Kidney epithelial cell (primary cell): ENCODE results near the gene MRPS30. TPM values are rescaled to one million over a fixed set of nuclear protein-coding genes. Genes with fewer than 3 reads are reported as not detected.

ENCODE experiments used
- DNase-seq: peaks from one replicate; pipeline ENCODE4 v3.0.0-alpha.2; 2010; ENCODE audit warnings: low read depth
- H3K27me3 ChIP-seq: 2 replicates; pipeline ENCODE4 v1.6.0; 2011; ENCODE audit warnings: low read length; ENCODE audit not compliant: control insufficient read depth, insufficient read depth
- H3K36me3 ChIP-seq: 2 replicates; pipeline ENCODE4 v1.5.1; 2011; ENCODE audit warnings: low read length; ENCODE audit not compliant: control insufficient read depth, insufficient read depth
- H3K4me3 ChIP-seq: 2 replicates; pipeline ENCODE4 v1.5.1; 2011; ENCODE audit warnings: low read depth, mild to moderate bottlenecking, control low read depth, low read length
- total RNA-seq: library from RNA; depleted of rRNA; stranded (reverse); fragments of >200 nt; gene quantifications from 2 replicates; pipeline ENCODE4 v1.2.3, GENCODE V29; 2015
- TF ChIP-seq, protein P1 (sequence below): IDR thresholded peaks from 2 replicates; pipeline ENCODE4 v1.5.1; 2011; ENCODE audit warnings: mild to moderate bottlenecking, moderate library complexity, low read length, control low read depth, inconsistent platforms; ENCODE audit not compliant: insufficient read depth, poor library complexity, severe bottlenecking

MRPS30 gene
- total RNA-seq, 1 donor from 2014 or later = 131 TPM

DNA sequence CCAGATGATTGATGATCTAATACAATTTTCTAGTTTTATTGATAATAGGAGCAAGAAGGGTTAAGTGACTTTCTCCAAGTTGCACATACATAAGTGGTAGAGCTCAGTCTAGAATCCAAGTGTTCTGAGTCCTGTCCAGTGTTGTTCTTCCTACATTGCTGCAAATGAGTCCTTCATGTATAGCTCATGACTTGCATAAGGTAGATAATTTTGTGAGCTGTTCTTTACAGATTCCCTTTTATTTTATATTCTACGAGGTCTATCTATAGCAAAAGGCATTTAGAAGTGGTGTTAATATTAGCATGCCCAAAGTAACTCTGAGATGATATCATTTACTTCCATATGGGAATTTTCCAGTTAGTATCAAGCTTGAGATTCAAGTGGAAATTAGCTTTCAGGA, 20.0 kb downstream of the MRPS30 start:
- Histone ChIP-seq H3K4me3 (no peak overlapping the region), H3K27me3 (no peaks in the 10 kb centered on the region), H3K36me3 (no peaks in the 10 kb centered on the region)
- no peak for DNase-seq
- TF ChIP-seq, protein P1, sequence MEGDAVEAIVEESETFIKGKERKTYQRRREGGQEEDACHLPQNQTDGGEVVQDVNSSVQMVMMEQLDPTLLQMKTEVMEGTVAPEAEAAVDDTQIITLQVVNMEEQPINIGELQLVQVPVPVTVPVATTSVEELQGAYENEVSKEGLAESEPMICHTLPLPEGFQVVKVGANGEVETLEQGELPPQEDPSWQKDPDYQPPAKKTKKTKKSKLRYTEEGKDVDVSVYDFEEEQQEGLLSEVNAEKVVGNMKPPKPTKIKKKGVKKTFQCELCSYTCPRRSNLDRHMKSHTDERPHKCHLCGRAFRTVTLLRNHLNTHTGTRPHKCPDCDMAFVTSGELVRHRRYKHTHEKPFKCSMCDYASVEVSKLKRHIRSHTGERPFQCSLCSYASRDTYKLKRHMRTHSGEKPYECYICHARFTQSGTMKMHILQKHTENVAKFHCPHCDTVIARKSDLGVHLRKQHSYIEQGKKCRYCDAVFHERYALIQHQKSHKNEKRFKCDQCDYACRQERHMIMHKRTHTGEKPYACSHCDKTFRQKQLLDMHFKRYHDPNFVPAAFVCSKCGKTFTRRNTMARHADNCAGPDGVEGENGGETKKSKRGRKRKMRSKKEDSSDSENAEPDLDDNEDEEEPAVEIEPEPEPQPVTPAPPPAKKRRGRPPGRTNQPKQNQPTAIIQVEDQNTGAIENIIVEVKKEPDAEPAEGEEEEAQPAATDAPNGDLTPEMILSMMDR = no peak

DNA sequence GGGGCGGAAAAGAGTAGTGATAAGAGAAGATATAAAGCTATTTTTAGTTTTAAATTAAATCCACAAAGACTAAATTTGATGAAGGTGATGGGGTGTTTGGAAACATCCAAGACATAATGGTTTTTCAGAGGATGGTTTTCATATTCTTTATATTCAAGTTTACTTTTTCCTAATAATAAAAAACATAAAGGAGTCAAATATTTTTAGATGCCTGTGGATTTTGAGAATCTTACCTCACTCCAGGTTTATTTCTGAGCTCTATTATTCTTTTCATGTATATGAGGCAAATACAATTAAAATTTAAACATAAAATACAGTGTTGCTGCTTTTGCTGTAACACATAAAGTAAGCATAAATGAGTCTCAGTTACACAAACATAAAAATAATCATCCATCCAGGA, 22.2 kb downstream of the MRPS30 start:
- Histone ChIP-seq H3K36me3 (no peaks in the 10 kb centered on the region), H3K4me3 (no peak overlapping the region), H3K27me3 (no peaks in the 10 kb centered on the region)
- no peak for DNase-seq
- TF ChIP-seq, protein P1 = no peak

DNA sequence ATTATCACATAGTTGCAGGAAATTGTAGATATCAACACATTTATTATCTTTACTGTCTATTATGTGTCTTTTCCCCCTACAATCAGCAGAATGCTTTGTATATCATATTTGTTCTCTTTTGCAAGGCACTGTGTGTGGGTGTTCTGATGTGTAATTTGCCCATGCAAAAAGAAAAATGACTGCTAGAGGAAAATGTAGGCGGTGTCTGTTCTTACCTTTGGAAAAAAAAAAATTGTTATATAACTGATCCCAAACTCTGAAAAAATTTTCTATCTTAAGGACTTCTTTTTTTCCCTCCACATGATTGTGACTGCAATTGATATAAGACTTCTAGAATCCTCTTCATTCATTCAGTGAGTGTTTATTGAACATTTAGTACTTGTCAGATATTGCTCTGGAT, 24.5 kb downstream of the MRPS30 start:
- Histone ChIP-seq H3K4me3 (no peak overlapping the region), H3K36me3 (no peaks in the 10 kb centered on the region), H3K27me3 (no peaks in the 10 kb centered on the region)
- DNase-seq = no peak
- TF ChIP-seq, protein P1 = no peak

DNA sequence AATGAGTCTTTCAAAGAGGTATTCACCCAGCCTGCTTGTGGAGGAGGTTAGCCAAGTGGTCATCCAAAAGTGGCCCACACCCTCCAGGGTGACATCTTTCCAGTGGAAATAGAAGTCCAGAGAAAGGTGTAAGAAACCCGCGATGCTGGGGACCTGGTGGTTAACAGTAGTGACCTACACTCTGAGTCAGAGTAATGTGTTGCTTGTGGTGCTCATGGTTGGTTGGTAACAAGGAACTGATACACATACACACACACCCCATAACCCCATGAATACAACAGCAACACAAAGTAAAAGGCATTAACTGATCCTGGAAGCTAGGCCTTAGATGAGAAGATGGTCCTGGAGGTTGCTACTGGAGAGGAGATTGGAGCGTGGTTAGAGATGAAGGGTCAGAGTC, 26.9 kb downstream of the MRPS30 start:
- no peak for DNase-seq
- no peaks in the 10 kb centered on the region for H3K27me3 ChIP-seq
- TF ChIP-seq, protein P1 = no peak
- no peaks in the 10 kb centered on the region for H3K36me3 ChIP-seq
- no peak overlapping the region for H3K4me3 ChIP-seq

DNA sequence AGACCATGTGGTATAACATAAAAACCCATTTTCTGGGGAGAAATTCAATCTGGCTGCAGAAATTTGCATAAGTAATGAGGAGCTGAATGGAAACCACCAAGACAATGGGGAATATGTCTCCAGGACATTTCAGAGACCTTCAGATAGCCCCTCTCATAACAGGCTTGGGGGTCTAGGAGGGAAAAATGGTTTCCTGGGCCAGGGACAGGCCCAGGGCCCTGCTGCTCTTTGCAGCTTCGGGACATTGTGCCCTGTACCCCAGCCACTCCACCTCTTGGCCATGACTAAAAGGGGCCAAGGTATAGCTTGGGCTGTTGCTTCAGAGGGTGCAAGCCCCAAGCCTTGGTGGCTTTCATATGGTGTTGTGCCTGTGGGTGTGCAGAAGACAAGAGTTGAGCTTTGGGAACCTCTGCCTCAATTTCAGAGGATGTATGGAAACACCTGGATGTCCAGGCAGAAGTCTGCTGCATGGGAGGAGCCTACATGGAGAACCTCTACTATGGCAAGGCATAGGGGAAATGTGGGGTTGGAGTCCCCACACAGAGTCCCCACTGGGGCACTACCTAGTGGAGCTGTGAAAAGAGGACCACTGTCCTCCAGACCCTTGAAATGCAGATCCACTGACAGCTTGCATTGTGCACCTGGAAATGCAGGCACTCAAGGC, 30.4 kb downstream of the MRPS30 start:
- H3K36me3 ChIP-seq = no peaks in the 10 kb centered on the region
- H3K27me3 ChIP-seq = no peaks in the 10 kb centered on the region
- no peak overlapping the region for H3K4me3 ChIP-seq
- DNase-seq = no peak
- TF ChIP-seq, protein P1 = no peak
